GM21381 (cell line): ENCODE data around the gene NELFE.
"Not testable (repeated sequence)": the region's sequence is repeated elsewhere in the genome, so short reads cannot be mapped to it uniquely, and the experiment has no call there.

Experiments
- ATAC-seq: cut with Tn5 transposase; IDR thresholded peaks from one replicate; pipeline ENCODE4 v1.9.1; 2021; ENCODE audit warnings: mild to moderate bottlenecking, moderate library complexity; ENCODE audit not compliant: unreplicated experiment

Gene NELFE

DNA sequence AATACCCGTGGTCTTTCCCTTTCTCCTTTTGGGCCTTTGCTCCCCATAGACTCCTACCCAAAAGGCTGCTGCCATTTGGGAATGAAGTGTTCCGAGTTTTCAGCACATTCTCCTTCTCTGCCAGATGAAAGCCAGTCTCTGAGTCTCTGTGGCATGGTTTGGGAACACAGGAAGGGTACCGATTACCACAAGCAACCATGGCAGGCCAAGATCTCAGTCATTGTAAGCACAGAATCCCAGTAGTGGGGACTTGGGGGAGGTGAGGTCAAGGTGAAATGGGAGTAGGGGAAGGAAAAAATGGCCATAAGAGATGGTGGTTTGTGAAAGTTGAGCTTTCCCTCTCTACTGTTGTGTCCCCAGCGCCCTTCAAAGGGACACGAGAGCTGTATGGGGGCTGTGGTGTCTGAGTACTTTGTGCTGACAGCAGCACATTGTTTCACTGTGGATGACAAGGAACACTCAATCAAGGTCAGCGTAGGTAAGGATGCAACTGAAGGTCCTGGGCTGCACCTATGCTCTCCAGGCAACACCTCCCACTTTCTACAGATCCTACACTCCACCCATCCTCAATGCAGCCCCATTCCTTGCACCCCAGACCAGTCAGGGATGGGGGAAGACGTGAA is 8.7 kb downstream of the NELFE start:
- no peak for ATAC-seq

DNA sequence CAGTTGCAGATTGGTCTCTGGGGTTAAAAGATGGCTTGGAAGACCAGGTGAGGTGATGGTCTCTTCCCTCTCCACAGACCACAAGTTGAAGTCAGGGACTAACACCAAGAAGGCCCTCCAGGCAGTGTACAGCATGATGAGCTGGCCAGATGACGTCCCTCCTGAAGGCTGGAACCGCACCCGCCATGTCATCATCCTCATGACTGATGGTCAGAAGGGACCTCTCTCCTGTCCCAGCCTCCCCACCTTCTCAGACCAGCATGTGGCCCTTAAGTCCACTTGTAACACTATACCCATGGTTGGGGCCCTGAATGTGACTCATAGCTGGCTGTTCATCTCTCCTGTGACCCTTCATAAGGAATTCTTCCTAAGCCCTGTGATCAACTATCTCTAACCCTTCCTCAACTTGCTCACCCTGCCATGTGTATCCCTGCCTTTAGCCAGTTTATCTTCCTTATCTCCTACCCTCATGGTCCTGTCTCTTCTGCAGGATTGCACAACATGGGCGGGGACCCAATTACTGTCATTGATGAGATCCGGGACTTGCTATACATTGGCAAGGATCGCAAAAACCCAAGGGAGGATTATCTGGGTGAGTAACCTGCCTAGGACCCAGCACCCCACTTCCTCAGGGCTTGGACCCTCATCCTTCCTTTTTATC is 9.9 kb downstream of the NELFE start:
- ATAC-seq = no peak

DNA sequence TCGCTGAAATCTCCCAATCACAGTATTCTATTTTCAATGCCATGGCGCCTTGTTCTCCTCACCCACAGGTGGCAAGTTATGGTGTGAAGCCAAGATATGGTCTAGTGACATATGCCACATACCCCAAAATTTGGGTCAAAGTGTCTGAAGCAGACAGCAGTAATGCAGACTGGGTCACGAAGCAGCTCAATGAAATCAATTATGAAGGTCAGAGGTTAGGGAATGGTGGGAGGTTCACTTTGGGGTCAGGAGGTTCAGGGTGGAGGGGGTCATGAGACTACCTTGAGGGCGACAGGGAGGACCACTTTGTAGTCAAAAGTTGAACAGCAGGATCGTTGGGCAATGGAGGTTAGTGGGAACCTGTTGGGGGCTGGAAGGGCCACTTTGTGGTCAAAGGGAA is 10.5 kb downstream of the NELFE start:
- no peak for ATAC-seq

DNA sequence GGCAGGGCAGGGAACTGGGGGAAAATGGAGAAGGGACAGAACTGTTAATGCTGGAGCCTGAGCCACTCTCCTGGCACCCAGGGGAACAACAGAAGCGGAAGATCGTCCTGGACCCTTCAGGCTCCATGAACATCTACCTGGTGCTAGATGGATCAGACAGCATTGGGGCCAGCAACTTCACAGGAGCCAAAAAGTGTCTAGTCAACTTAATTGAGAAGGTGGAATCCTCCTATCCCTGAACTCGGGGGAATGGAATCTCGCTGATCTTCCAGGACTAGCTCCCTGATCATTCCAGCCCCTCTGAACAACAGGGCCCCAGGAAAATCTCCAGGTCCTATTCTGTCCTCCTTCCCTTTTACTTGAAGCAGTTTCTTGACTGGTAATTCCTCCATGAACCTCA is 10.9 kb downstream of the NELFE start:
- ATAC-seq = no peak

DNA sequence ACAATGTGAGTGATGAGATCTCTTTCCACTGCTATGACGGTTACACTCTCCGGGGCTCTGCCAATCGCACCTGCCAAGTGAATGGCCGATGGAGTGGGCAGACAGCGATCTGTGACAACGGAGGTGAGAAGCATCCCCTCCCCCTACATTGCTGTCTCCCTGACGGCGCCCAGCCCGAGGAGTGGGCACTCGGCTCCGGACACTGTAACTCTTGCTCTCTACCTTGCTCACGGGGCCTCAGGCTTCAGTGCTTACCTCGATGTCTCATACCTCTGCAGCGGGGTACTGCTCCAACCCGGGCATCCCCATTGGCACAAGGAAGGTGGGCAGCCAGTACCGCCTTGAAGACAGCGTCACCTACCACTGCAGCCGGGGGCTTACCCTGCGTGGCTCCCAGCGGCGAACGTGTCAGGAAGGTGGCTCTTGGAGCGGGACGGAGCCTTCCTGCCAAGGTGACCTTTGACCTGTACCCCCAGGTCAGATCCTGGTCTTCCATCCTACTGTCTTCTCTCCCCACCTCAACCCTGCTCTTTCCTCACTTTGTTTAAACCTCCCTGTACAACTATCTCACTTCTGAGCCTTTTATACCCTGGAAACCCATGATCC is 11.6 kb downstream of the NELFE start:
- ATAC-seq = no peak

DNA sequence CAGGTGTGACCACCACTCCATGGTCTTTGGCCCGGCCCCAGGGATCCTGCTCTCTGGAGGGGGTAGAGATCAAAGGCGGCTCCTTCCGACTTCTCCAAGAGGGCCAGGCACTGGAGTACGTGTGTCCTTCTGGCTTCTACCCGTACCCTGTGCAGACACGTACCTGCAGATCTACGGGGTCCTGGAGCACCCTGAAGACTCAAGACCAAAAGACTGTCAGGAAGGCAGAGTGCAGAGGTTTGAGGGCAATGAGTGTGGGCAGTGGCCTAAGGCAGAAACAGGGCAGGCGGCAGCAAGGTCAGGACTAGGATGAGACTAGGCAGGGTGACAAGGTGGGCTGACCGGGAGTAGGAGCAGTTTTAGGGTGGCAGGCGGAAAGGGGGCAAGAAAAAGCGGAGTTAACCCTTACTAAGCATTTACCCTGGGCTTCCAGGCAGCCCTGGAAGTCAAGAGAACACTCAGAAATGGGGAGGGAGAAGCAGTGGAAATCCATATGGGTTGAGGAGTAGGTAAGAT is 12.3 kb downstream of the NELFE start:
- ATAC-seq = no peak

DNA sequence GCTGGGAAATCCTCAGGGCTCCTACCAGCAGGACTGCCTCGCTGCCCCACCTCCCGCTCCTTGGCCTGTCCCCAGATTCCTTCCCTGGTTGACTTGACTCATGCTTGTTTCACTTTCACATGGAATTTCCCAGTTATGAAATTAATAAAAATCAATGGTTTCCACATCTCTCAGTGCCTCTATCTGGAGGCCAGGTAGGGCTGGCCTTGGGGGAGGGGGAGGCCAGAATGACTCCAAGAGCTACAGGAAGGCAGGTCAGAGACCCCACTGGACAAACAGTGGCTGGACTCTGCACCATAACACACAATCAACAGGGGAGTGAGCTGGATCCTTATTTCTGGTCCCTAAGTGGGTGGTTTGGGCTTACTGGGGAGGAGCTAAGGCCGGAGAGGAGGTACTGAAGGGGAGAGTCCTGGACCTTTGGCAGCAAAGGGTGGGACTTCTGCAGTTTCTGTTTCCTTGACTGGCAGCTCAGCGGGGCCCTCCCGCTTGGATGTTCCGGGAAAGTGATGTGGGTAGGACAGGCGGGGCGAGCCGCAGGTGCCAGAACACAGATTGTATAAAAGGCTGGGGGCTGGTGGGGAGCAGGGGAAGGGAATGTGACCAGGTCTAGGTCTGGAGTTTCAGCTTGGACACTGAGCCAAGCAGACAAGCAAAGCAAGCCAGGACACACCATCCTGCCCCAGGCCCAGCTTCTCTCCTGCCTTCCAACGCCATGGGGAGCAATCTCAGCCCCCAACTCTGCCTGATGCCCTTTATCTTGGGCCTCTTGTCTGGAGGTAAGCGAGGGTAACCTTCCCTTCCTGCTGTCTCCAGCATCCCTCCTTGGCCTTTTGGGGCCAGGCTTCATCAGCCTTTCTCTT is 13.0 kb downstream of the NELFE start, which contains the start of gene CFB:
Gene CFB, plus strand, starts transcription at position 589 of the 863 bp plus-strand sequence. Its CDS starts 127 bp downstream, at position 716.
- no peak for ATAC-seq

DNA sequence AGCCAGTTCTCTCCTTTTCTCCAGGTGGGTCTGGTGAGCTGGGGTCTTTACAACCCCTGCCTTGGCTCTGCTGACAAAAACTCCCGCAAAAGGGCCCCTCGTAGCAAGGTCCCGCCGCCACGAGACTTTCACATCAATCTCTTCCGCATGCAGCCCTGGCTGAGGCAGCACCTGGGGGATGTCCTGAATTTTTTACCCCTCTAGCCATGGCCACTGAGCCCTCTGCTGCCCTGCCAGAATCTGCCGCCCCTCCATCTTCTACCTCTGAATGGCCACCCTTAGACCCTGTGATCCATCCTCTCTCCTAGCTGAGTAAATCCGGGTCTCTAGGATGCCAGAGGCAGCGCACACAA is 13.6 kb downstream of the NELFE start:
- ATAC-seq = no peak

DNA sequence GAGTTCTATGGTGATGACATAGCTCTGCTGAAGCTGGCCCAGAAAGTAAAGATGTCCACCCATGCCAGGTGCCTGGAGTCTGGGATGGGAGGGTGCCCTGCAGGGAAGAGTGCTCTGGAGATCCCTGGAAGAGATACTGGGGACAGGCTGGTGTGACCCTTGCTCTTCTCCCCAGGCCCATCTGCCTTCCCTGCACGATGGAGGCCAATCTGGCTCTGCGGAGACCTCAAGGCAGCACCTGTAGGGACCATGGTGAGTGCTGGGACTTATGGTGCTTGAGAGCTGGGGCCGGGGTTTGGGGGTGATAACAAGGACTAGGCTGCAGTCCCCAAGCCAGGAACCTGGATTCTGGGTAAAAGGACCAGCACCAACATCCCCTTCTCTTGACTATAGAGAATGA is 15.0 kb downstream of the NELFE start:
- ATAC-seq = no peak

DNA sequence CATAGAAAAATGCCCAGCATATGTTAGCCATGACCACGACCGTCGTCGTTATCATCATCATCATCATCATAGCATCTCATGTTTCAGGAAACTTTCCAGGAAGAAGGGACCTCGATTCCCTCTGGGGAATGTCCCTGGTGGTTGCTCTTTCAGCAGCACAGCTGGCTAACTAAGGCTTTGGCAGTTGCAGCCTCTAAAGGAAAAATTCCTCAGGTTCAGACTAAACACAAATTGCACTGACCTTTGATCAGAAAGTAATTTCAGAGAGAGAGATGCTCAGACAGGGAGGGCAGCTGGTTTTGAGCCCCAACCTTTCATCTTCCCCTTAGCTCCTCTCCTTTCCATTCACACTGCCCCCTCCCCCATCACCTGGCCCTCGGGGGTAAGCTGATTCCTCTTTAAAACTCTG is 18.5 kb downstream of the NELFE start:
- ATAC-seq = no peak

DNA sequence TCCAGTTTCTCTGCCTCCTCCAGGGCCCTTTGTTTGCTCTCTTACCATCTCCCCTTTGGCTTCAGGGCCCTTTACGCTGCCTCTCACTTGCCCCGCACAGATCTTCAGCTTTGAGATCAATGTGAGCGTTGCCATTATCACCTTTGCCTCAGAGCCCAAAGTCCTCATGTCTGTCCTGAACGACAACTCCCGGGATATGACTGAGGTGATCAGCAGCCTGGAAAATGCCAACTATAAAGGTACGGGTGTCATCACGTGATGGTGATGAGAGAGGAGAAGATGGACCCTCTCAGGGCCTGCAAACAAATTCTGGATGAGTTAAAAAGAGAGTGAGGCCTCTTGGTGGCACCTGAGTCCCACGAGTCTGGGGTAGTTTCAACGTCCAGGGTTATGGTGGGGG is 22.9 kb downstream of the NELFE start:
- ATAC-seq = no peak

DNA sequence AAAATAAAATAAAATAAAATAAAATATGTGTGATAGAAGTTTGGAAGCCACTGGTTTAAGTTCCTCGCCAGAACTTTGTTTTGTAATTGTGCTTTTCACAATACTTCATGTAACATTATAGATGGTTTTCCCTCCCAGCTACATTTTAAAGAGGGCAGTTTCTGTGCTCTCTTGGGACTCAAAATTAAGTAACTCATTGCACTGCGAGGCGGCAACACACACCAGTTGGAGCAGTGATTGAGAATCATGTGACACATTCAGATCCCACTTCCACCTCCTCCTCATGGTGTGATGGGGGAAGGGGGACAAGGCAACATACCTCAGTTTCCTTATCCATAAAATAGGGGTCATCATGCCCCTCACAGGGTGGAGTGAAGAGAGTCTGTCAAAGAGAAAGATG is 23.8 kb downstream of the NELFE start:
- ATAC-seq = no peak

DNA sequence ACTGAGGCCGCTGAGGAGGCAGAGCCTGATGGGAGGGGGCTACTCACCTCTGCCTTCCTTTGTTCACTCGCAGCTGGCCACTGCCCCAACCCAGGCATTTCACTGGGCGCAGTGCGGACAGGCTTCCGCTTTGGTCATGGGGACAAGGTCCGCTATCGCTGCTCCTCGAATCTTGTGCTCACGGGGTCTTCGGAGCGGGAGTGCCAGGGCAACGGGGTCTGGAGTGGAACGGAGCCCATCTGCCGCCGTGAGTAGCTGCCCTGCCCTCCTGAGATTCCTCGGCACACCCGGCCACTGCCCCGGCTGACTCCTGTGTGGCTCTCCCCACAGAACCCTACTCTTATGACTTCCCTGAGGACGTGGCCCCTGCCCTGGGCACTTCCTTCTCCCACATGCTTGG is 25.2 kb downstream of the NELFE start:
- no peak for ATAC-seq

DNA sequence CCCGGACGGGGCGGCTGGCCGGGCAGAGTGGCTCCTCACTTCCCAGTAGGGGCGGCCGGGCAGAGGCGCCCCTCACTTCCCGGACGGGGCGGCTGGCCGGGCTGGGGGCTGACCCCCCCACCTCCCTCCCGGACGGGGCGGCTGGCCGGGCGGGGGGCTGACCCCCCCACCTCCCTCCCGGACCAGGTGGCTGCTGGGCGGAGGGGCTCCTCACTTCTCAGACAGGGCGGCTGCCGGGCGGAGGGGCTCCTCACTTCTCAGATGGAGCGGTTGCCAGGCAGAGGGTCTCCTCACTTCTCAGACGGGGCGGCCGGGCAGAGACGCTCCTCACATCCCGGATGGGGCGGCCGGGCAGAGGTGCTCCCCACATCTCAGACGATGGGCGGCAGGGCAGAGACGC is 26.6 kb downstream of the NELFE start:
- not testable (repeated sequence) for ATAC-seq

DNA sequence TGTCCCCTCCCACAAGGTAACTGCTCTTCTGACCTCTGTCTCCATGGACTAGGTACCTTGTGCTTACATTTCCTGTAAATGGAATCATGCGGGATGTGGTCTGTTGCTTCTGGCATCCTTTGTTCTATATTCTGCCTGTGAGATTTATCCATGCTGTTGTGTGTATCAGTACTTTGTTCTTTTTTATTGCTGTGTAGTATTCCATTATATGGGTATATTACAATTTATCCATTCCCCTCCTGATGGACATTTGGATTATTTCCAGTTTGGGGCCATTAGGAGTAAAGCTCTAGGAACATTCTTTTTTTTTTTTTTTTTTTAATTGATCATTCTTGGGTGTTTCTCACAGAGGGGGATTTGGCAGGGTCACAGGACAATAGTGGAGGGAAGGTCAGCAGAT is 27.8 kb downstream of the NELFE start:
- no peak for ATAC-seq

DNA sequence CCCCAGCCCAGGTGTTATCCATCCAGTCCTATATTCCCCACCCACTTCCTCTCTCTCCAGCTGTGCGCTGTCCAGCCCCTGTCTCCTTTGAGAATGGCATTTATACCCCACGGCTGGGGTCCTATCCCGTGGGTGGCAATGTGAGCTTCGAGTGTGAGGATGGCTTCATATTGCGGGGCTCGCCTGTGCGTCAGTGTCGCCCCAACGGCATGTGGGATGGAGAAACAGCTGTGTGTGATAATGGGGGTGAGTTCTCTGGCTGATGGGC is 30.2 kb downstream of the NELFE start:
- ATAC-seq = no peak

DNA sequence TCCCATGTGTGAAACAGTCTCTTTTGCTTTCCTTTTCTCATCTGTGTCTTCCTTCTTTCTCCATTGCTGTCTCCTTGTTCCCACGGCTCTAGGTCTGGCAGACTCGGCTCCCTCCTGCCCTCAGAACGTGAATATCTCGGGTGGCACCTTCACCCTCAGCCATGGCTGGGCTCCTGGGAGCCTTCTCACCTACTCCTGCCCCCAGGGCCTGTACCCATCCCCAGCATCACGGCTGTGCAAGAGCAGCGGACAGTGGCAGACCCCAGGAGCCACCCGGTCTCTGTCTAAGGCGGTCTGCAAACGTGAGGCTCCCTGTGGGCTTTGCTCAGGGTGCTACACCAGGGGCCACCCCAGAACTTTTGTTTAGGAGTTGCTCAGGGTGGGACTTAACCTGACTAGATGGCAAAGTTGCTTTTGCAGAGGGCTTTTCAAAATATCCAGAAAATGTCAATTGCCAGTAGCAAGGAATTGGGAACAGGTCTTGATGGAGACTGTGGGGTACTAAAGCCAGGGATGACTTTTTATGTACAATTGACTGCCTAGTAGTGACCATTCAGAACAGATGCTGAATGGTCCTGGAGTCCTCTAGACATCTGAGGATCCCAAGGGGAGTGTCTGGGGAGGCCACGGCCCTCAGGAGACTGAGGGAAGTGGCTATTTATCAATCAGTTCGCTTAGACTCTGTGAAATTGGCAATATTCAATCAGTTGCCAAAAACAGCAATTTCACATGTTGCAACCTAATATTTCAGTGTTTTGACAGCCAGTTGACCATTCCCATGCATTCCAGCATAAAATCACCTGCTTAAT is 30.7 kb downstream of the NELFE start:
- no peak for ATAC-seq

DNA sequence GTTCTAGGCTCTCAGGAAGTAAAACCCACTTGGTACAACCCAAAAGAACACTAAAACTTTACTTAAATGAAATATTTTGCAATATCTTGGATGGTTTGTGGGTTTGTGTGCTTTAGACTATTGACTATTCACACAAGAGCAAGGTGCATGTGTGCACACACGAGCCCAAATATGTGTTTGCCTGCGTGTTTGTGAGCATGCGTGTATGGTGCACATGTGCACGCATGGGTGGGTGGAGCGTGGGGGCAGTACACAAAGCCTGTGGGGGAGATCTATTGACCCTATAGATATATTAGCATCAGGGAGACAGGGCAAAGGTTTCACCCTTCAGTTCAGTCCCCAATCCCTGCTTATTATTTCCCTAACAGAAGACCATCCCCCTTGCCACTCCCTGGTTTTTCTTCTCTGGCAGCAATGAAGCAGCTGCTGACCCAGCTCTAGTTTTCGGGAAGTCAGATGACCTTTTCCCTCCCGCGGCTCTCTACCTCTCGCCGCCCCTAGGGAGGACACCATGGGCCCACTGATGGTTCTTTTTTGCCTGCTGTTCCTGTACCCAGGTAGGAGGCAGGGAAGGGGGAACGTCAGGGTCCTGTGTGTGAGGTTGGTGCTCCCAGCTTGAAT is 31.4 kb downstream of the NELFE start, which contains the start of gene C2:
Gene C2, plus strand, starts transcription at position 476 of the 621 bp plus-strand sequence. Its CDS starts 36 bp downstream, at position 512.
- ATAC-seq = no peak

DNA sequence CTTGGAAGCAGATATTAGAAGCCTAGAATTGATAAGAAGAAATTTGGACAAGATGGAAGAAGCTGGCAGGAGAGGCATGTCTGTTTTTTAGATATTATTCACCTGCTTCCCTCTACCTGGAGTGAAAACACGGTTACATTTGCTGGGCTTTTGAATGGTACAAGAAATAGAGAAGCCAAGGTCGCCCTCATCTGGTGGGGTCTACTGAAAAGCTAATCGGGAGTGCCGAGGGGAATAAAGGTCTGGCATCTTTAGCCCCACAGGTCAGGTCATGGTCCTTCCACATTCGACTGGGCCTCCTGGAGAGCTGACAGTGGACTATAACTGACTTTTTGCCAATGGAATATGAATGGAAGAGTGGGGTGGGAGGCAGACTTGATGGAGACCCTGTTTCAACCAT is 35.8 kb downstream of the NELFE start:
- ATAC-seq = no peak

DNA sequence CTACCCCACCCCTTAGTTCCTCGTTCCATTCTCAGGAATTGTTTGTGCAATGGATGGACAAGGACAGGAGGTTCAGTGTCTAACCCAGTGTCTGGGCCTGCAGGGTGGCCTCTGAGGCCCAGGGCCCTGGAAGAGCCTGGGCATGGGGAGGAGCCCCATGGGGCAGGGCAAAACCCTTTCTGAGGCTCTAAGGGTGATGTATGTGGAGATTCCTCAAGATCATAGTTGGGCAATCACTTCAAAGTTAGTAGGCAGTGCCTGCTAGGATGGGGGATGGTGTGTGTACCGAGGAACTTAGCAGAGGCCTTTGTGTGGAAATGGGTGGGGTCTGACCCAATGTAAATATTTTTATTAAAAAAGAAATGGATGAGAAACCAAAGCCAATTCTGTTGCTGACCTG is 38.0 kb downstream of the NELFE start:
- no peak for ATAC-seq
